HG03045 (cell line): ENCODE measurements around the gene RSBN1L.
"Not testable (repeated sequence)": the region's sequence is repeated elsewhere in the genome, so short reads cannot be mapped to it uniquely, and the experiment has no call there.

Experiments used
- ATAC-seq: cut with Tn5 transposase; IDR thresholded peaks from one replicate; pipeline ENCODE4 v1.9.1; 2021; ENCODE audit warnings: mild to moderate bottlenecking, moderate library complexity; ENCODE audit not compliant: unreplicated experiment

Gene RSBN1L

DNA sequence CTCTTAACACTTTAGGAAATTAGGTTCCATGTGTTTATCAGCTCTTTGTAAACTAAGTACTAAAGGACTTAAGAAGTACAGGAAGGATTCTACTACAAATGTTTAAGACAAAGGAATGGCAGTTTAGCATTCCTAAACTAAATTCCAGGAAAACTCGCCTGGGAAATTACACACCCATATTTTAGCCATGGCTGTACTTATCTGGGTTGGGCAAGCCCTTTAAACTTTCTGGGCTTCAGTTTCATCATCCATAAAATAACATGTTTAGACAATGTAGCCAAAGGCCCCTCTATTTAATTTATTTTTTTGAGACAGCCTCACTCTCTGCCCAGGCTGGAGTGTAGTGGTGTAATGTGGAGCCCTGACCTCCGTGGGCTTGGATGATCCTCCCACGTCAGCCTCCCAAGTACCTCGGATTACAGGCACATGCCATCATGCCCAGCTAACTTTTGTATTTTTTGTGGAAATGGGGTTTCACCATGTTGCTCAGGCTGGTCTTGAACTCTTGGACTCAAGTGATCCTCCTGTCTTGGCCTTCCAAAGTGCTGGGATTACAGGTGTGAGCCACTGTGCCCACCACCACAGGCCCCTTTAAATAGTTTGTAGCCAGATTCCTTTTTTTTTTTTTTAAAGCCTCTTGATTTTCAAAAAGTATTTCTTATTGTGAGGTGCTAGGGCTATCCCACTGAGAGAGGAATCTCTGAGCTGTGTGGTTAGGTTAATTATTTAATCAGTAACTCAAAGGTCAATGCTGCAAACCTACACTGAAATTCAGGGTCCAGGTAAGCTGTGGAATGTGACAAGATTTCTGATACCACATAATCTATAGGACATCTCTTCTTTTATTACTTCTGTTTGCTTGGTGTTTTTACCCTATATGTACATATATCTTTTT, 69.9 kb downstream of the RSBN1L start:
- ATAC-seq: no peak

DNA sequence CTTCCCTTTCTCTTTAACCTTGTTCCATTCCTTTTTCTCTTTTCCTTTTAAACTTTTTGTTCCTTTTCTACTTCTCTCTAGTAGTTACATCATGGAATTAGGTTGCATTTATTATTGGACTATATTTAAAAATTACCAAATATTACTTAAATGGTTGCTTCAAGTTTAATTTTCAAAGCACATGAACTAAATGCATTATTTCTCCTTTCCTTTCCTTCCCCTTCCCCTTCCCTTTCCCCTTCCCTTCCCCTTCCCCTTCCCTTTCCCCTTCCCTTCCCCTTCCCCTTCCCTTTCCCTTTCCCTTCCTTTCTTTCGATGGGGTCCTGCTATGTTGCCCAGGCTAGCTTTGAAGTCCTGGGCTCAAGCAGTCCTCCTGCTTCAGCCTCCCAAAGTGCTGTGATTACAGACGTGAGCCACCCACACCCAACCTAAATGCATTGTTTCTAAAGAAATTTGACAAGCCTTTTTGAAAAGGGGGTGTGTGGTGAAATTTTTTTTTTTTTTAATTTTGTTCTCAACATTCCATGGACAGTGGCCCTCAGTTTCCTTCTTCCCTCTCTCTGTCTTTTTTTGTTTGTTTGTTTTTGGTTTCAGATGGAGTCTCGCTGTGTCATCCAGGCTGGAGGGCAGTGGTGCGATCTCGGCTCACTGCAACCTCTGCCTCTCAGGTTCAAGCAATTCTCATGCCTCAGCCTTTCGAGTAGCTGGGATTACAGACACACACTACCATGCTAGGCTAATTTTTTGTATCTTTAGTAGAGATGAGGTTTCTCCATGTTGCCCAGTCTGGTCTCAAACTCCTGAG, 70.7 kb downstream of the RSBN1L start:
- no peak for ATAC-seq

DNA sequence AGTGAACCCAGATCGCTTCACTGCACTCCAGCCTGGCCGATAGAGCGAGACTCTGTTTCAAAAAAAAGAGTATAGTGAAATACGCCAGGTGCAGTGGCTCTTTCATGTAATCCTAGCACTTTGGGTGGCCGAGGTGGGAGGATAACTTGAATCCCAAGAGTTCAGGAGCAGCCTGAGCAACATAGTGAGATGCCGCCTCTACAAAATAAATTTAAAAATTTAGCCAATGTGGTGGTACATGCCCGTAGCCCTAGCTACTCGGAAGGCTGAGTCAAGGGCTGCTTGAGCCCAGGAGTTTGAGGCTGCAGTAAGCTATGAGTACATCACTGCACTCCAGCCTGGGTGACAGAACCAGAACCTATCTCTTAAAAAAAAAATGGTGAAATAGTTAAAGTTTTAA, 74.1 kb downstream of the RSBN1L start:
- no peak for ATAC-seq

DNA sequence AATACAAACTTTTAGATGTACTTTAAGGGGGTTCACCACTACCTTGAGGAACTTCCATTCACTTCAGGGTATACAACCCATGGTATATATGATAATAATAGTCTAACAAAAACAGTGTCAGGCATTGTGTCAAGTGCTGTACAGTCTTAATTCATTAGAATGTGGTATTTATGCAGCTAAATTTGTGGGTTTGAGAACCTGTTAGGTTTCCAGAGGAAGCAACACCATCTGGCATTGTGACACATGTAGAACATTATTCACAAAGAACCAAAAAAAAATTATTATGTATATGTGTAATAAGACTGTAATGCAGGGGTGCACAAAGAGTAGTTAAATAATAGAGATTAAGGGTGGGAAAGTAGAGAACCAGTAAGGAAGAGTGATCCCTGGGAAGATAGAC, 75.6 kb downstream of the RSBN1L start:
- ATAC-seq: no peak

DNA sequence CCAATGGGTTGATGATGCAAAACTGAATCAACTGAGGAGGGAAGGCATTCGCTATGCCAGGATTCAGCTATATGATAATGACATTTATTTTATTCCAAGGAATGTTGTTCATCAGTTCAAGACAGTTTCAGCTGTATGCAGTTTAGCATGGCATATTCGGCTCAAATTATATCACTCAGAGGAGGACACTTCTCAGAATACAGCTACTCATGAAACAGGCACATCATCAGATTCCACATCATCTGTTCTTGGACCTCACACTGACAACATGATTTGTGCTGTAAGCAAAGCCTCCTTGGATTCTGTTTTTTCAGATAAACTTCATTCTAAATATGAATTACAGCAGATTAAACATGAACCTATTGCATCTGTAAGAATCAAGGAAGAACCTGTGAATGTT, 82.3 kb downstream of the RSBN1L start:
- ATAC-seq: no peak

DNA sequence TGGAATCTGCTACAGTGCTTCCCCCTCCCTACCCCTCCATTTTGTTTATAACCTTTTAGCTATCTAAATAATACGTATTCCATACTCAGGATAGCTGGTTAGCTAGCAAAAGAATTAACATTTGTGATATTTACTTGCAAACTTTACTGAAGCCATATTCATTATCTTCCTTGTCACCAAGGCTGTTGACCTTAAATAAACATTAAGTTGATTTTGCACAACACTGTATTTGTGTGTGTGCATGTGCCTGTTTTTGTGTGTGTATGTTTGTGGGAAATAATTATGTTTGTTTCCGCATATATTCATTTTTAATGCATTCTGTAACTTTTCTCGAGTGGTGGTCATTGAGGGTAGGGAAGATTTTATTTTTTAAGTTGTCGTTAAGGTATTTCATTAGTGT, 86.1 kb downstream of the RSBN1L start:
- ATAC-seq: no peak

DNA sequence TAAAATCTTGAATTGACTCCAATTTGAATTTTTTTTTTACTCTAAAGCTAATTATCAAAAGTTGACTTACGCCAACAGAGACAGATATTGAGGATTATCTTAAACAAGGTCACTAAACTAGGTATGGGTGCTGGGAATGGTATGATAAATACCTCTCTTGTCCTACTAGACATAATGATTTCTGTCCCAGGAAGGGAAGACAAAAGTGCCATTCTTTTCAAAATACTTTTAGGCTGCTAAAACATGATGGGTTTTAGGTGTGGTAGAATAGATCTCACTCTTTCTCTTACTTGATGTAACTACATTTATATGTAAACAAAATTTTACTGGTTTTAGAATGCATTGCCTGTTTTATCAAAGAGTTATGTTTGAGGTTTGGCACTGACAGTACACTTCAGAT, 86.9 kb downstream of the RSBN1L start:
- no peak for ATAC-seq

DNA sequence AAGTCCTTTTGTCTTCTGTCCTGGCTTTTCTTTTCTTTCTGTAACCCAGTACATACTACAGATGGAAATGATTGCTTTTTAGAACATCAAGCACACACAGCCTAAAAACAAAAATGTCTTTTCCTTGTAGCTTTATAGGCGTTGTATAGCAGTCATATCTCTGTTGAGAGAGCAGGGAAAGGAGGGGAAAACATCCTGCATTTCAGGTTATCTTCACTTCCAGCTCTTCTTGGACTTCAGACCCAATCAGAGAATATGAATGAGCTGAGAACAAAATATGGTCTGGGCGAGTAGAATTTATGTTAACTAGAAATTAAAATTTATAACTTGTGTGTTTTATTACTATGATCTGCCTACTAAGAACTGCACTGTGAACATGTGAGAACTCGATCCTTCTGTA, 87.3 kb downstream of the RSBN1L start:
- ATAC-seq: no peak

DNA sequence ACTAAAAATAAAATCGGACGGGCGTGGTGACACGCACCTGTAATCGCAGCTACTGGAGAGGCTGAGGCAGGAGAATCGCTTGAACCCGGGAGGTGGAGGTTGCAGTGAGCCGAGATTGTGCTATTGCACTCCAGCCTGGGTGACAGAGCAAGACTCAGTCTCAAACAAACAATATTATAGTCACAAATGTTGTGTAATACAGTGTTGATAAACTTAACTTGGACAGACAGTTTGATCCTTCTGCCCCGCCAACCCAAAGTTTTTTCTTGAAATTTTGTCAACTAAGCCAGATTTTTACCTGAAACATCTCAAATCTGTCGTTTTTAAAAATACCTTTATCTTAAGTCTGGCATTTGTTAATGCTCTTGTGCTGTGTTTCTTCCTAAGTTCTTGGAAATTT, 88.2 kb downstream of the RSBN1L start:
- ATAC-seq: not testable (repeated sequence)

DNA sequence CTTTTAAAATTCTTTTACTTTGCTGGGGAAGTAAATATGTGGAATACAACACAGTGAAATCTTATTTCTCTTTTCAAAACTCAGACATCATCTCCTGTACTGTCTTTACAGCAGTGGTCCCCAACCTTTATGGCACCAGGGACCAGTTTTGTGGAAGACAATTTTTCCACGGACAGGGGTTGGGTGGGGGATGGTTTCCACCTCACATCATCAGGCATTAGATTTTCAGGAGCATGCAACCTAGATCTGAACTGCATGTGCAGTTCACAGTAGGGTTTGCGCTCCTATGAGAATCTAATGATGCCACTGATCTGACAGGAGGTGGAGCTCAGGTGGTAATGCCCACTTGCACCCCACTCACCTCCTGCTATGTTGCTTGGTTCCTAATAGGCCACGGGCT, 89.8 kb downstream of the RSBN1L start:
- ATAC-seq: no peak

DNA sequence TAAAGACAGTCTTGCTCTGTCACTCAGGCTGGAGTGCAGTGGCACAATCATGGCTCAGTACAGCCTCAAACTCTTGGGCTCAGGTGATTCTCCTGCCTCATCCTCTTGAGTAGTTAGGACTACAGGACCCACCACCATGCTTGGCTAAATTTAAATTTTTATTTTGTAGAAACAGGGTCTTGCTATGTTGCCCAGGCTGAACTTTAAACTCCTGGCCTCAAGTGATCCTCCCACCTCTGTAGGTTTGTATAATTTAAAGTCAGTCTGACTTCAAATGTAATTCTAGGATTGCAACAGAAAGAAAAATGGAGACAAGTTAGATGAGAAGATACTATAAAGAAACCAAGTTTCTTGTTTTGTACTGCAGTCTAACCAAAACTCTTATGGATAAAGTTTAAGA, 90.5 kb downstream of the RSBN1L start:
- ATAC-seq: no peak

DNA sequence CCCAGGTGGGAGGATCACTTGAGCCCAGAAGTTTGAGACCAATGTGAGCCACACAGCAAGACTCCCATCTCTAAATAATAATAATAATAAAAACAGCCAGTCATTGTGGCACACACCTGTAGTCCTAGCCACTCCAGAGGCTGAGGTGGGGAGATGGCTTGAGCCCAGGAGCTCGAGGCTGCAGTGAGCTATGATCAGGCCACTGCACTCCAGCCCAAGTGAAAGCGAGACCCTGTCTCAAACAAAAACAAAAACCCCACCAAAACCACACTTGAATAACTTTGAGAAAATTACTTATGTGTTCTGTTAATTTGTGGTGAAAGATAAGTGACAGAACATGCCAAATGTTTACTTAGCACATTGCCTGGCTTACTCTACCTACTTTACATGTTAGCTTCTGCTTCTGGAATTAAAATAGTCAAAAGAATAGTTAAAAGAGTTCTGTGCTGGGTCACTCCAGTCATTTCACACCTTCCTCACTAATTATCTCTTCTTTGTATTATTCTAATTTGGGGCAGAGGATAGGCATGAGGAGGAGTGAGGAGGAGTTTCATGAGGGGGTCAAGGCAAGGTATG, 92.2 kb downstream of the RSBN1L start:
- no peak for ATAC-seq

DNA sequence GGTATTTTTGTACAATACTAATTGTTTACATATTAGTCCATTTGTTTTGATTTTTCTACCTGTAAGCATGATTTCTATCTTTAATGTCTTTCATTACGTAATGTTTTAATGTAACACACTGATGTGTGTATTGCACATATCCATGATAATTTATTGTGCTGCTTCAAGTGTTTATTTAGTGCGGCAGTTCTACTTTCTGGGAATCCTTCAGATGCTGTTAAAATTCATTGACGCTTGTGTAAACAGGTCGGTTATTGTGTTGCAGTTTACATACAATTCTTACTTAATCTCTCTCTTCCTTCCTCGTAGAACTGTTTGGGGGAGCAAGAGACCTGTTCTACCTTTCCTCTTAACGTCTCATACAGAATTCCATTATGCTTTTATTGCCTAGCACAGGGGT, 95.1 kb downstream of the RSBN1L start:
- no peak for ATAC-seq

DNA sequence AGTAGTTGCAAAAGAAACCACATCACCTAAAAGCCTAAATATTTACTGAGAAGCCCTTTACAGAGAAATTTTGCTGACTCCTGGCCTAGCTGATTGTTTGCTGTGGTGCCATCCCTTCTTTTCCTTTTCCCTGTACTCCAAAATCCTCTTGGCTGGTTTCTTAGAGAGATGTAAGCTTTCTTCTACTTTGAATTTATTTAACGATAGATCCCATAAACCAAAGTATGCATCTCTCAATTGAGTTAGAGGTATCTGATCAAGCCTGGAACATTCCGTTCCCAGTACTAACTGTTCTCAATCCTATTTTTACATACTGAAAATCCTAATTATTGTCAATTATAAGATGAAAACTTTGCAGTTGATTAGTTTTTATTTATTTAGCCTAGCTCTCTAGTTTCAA, 95.7 kb downstream of the RSBN1L start:
- no peak for ATAC-seq

DNA sequence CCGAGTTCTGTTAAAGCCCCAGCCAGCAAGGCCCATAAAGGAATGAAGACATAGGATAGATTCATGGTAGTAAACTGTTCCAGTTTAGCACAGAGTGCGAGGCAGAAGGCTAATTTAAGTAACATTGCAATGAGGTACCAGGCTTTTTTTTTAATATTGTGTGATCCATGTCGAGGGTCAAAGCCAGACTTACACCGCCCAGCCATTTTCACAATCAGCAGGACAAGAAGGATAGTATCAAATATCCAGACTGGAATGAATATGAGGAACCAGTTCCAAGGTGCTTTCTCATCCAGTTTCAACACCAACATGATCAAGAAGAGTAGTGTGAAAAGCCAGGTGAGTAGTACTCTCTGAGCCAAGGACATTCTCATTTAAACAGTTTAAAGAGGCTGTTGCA, 97.7 kb downstream of the RSBN1L start:
- no peak for ATAC-seq

DNA sequence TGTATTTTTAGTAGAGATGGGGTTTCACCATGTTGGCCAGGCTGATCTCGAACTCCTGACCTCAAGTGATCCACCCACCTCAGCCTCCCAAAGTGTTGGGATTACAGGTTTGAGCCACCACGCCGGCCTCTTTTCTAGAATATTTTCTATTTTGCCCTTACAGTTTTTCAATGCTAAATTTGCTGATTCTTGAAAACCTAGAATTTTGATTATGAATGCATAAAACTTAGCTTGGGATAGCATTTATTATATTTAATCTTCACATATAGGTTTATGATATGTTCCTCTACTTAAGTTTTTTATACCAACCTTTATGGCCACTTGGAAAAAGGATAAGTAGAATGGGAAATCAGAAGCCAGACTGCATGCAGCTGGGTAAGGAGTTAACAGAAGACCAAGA, 99.8 kb downstream of the RSBN1L start:
- ATAC-seq: no peak

DNA sequence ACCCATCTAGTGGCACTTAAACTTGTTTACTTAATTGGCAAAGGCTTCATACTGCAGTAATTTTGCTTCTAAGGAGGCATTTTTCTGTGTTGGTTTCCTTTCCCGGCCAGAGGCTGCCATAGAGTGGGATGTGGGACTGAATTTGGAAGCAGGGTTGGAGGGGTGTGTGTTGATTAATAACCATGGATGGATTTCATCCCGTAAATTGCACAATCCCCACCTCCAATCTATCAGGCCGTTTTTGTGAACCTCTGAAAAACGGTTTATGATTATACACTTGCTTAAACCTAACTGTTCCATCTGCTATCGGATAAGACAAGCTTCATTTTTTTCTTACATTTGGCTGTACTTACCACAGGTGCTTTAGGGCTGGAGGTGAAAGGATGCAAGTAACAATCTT, 100.7 kb downstream of the RSBN1L start:
- ATAC-seq: no peak

DNA sequence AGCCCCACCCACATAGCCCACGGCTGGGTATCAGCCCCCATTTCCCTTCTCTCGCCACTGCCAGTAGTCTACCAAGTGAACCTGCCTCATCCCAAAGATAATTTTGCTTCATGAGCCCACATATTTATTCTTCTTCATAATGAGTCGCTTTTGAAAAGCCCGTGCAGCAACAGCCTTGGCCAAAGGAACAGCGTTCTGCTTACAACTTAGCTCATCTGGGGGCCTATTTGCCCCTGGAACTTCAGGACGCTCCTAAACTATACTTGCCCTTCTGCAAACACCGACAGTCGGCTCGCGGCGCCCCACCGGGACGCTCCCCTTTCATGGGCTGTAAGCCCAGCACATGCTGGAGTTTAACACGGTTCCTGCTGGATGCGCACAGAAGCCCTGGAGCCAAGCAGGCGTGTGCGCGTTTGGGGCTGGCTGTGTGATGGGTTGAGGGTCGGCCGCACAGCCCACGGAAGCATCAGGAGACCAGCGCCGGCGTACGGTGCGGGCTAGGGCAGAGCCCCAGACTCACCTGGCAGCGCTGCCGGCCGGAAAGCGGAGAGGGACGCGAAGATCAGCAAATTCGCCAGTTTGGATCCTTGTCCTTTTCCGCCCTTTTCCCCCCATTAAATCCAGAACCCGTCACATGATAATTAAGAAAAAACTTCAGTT, 101.6 kb downstream of the RSBN1L start:
- ATAC-seq: peak; percentile 31

DNA sequence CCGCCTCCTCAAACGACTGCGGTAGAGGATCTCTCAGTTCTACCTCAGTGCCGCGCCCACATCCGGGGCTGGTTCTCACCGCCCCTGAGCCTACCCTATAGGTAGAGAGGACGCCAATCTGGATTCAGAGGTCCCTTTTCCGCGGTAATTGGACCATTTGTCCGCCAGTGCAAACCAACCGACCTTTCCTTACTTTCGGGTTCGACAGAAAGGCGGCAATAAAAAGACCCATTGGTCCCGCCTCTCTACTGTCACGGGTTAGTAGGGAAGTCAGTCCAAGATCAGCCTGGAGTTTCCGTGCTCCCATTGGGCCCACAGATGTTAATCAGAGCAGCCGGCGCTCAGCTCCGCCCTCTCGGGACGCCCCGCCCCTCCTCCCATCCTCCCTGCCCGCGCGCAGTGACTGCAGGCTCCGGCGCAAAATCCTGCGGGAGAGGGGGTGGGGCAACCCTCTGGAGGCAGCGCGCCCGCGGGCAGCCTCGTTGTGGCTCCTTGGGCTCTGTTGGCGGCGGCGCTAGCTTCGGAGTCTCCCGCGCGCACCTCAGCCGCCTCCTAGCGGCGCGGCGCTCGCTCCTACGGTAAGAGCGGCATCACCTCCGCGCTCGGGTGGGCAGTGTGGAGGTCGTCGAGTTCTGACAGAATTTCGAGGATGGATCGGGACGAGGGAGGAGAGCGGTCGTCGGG, 102.3 kb downstream of the RSBN1L start, which contains the start of the genes PHTF2 and TMEM60:
TSS of gene PHTF2 (plus strand) at position 380 of the 684 bp plus-strand sequence.
TSS of gene TMEM60 (minus strand) at position 41 of the 684 bp plus-strand sequence. CDS start 4,061 bp downstream, outside the sequence.
- ATAC-seq: peak; percentile 92
